ENCODE data around the gene TIAM1.

The TIAM1 gene

GRCh38 chr21:31110430-31110829 lies 233.6 kb downstream of the TIAM1 start:
- TF ChIP-seq CTCF (conservative IDR thresholded peaks at IDR 0.05) (no peak), ZFX (IDR thresholded peaks at IDR 0.05) (no peak)

GRCh38 chr21:31107871-31108270 lies 236.2 kb downstream of the TIAM1 start:
- H3K27ac ChIP-seq = no peak overlapping the region
- TF ChIP-seq CTCF (conservative IDR thresholded peaks at IDR 0.05) = no peak

More at GRCh38 chr21:31110430-31110829, 233.6 kb downstream of the TIAM1 start:
- no peak overlapping the region for H3K27ac ChIP-seq

GRCh38 chr21:31107176-31107785 lies 236.8 kb downstream of the TIAM1 start:
- no peak overlapping the region for H3K27ac ChIP-seq
- TF ChIP-seq ZFX (IDR thresholded peaks at IDR 0.05) = no peak
- TF ChIP-seq CTCF (conservative IDR thresholded peaks at IDR 0.05) = no peak

- TF ChIP-seq CTCF (conservative IDR thresholded peaks at IDR 0.05) (no peak), ZFX (IDR thresholded peaks at IDR 0.05) (no peak)
- H3K27ac ChIP-seq = no peak overlapping the region
Observed at GRCh38 chr21:31103571-31104265, 240.3 kb downstream of the TIAM1 start.

GRCh38 chr21:31103163-31103562 lies 240.9 kb downstream of the TIAM1 start:
- TF ChIP-seq ZFX (IDR thresholded peaks at IDR 0.05) (no peak), CTCF (conservative IDR thresholded peaks at IDR 0.05) (no peak)

GRCh38 chr21:31099122-31099521 lies 244.9 kb downstream of the TIAM1 start:
- H3K27ac ChIP-seq = no peak overlapping the region
- no peak for TF ChIP-seq CTCF (conservative IDR thresholded peaks at IDR 0.05)
- TF ChIP-seq ZFX (IDR thresholded peaks at IDR 0.05) = no peak

More at GRCh38 chr21:31103163-31103562, 240.9 kb downstream of the TIAM1 start:
- no peak overlapping the region for H3K27ac ChIP-seq

- peak; percentile 90 for TF ChIP-seq CTCF (conservative IDR thresholded peaks at IDR 0.05)
- TF ChIP-seq ZFX (IDR thresholded peaks at IDR 0.05) = no peak
Observed at GRCh38 chr21:31098576-31099005, 245.5 kb downstream of the TIAM1 start.

More at GRCh38 chr21:31098576-31099005, 245.5 kb downstream of the TIAM1 start:
- H3K27ac ChIP-seq = no peak overlapping the region
